ENCODE data around the gene CEP128.

DNA sequence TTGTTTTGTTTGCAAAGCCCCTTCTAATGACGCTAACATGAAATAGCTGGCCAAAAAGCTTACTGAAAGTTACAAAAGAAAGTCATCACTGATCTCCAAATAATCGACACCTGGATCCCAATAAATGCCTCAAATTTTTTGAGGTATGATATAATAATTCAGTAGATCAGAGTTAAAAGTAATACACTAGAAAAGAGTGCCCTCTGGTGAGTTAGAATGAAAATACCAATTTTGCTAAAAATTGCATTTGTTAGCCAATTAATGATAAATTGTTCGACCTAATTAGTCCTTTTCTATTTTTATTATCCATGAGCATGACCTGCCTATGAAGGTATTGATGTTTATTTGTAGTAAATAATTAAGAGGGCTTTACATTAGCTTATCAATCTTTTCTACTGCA is 78.6 kb downstream of the CEP128 start:
- TF ChIP-seq, protein P1, sequence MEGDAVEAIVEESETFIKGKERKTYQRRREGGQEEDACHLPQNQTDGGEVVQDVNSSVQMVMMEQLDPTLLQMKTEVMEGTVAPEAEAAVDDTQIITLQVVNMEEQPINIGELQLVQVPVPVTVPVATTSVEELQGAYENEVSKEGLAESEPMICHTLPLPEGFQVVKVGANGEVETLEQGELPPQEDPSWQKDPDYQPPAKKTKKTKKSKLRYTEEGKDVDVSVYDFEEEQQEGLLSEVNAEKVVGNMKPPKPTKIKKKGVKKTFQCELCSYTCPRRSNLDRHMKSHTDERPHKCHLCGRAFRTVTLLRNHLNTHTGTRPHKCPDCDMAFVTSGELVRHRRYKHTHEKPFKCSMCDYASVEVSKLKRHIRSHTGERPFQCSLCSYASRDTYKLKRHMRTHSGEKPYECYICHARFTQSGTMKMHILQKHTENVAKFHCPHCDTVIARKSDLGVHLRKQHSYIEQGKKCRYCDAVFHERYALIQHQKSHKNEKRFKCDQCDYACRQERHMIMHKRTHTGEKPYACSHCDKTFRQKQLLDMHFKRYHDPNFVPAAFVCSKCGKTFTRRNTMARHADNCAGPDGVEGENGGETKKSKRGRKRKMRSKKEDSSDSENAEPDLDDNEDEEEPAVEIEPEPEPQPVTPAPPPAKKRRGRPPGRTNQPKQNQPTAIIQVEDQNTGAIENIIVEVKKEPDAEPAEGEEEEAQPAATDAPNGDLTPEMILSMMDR (IDR thresholded peaks at IDR 0.05) = no peak
- TF ChIP-seq EP300 (IDR thresholded peaks at IDR 0.05; ENCODE audit: low read depth) (no peak), POLR2A (IDR thresholded peaks at IDR 0.05) (no peak)

Measured in transverse colon (tissue), 3 donors.